H7 (cell line): ENCODE results near the gene SCEL. TPM values are rescaled to one million over a fixed set of nuclear protein-coding genes. Genes with fewer than 3 reads are reported as not detected.

Experiments used
- DNase-seq: peaks from one replicate; pipeline ENCODE4 v3.0.0; 2012
- H3K27me3 ChIP-seq: 2 replicates; pipeline ENCODE4 v1.6.0; 2011; ENCODE audit warnings: mild to moderate bottlenecking, low read length; ENCODE audit not compliant: control insufficient read depth, insufficient read depth
- H3K36me3 ChIP-seq: replicated peaks from 2 replicates; pipeline ENCODE4 v1.5.1; 2011; ENCODE audit warnings: low read length; ENCODE audit not compliant: control insufficient read depth, insufficient read depth
- H3K4me3 ChIP-seq: 2 replicates; pipeline ENCODE4 v1.5.1; 2011; ENCODE audit warnings: low read depth, mild to moderate bottlenecking, control low read depth, low read length, moderate library complexity; ENCODE audit not compliant: insufficient read depth
- total RNA-seq: library from RNA; depleted of rRNA; stranded (reverse); fragments of >200 nt; shearing (Covaris generic); gene quantifications from 2 replicates; pipeline ENCODE4 v1.2.3, GENCODE V29; 2014

Gene SCEL
- total RNA-seq, 1 experiment from 2014 or later: not detected

- no peaks in the 10 kb centered on the region for H3K36me3 ChIP-seq
- no peaks in the 10 kb centered on the region for H3K27me3 ChIP-seq
- no peak for DNase-seq
- H3K4me3 ChIP-seq: no peak overlapping the region
Measured at GRCh38 chr13:77532983-77533382, 2.5 kb upstream of the SCEL start.

DNA sequence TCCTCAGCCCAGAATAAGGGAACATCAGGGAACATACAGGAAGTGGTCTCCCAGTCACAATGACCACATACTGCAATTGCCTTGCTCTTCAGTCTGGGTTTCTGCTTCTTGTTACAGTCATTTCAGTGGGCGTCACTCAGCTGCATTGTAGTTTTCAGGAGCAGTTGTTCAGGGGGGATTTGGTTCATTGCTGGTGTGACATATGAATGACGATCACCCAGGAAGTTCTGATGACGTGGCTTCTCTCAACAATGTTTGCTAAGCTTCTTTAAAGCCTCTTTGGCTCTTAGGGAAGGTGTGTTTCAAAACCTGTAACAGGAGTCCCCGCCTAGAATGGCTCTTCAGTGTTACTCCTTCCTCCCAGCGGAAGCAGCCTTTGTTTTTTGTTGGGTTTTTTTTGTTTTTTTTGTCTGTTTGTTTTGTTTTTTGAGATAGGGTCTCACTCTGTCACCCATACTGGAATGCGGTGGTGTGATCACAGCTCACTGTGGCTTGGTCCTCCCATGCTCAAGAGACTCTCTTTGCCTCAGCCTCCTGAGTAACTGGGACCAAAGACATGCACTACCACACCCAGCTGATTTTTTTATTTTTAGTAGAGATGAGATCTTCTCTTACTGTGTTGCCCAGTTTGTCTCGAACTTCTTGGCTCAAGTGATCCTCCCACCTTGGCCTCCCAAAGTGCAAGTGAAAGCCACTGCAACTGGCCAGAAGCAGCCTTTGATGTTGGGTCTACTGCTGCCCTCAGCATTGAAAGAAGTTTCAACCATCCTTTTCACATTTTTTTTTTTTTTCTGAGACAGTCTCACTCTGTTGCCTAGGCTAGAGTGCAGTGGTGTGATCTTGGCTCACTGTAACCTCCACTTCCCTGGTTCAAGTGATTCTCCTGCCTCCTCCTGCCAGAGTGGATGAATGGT is 1.4 kb upstream of the SCEL start:
- no peak overlapping the region for H3K4me3 ChIP-seq
- no peaks in the 10 kb centered on the region for H3K36me3 ChIP-seq
- no peak for DNase-seq
- no peaks in the 10 kb centered on the region for H3K27me3 ChIP-seq

DNA sequence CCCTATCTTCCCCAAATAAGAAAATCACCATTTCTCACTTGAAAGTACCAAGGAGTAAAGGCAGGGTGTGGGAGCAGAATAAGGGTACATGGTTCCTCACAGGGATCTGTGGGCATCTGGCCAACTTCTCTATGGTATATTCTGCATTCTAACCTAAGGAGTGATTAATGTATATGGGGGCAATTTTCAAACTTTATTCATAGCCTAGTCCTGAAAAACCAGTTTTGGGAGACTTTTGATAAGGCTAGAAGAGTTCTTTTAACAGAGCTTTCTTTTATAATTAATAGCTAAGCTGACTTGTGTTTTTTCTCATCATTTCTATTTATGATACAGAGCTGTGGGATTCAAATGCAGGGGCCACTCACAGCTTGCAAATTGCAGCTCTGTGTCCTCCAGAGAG is 852 bp downstream of the SCEL start:
- no peak for DNase-seq
- Histone ChIP-seq H3K27me3 (no peaks in the 10 kb centered on the region), H3K4me3 (no peak overlapping the region), H3K36me3 (no peaks in the 10 kb centered on the region)

DNA sequence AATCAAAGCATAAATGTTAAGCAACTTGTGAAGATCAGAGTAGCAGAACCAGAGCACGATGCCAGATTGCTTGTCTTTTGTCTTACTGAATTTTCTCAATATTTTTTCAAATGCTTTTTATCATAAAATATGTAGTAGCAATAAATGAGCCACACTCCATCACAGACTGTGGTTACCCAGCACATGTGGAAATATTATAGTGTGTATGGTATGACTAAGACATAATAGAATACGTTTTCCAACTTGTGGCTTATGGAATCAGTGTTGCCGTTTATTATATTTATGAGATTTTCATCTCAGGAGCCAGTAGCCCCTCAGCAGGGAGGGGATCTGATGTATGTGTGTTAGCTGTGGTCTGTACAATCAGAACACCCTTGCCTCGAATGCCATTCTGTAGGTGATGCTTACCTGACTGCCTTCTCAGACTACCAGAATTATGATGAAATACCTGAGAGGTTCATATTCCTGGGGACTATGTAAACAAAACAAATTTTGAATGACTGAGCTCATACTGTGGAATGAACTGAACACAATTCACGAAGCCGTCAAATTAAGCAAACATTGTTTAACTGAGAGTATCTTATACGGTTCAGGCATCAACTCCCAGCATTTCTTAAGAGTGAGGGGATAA is 1.9 kb downstream of the SCEL start:
- Histone ChIP-seq H3K27me3 (no peaks in the 10 kb centered on the region), H3K36me3 (no peaks in the 10 kb centered on the region), H3K4me3 (no peak overlapping the region)
- no peak for DNase-seq

DNA sequence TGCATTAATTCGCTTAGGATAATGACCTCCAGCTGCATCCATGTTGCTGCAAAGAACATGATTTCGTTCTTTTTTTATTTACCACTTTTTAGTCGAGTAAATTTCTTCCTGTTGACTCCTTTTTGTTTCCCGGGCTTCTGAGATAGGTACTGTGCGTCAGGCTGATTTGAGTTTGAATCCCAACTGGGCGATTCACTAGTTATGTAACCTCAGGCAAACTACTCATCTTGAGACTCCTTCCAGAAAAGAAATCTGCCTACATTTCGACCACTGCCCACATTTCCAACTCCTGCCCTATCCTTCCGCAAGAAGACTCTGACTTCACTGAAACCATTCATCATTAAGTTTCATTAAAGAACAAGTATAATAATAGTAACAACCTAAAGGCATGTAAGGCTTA is 8.2 kb downstream of the SCEL start:
- H3K4me3 ChIP-seq: no peak overlapping the region
- H3K36me3 ChIP-seq: no peaks in the 10 kb centered on the region
- no peak for DNase-seq
- H3K27me3 ChIP-seq: no peaks in the 10 kb centered on the region

GRCh38 chr13:77544355-77544754 is 8.8 kb downstream of the SCEL start:
- Histone ChIP-seq H3K36me3 (no peaks in the 10 kb centered on the region), H3K4me3 (no peak overlapping the region), H3K27me3 (no peaks in the 10 kb centered on the region)
- DNase-seq: peak; percentile 10

- Histone ChIP-seq H3K36me3 (no peaks in the 10 kb centered on the region), H3K27me3 (no peaks in the 10 kb centered on the region), H3K4me3 (no peak overlapping the region)
- DNase-seq: no peak
Measured at GRCh38 chr13:77544758-77545338, 9.3 kb downstream of the SCEL start.

DNA sequence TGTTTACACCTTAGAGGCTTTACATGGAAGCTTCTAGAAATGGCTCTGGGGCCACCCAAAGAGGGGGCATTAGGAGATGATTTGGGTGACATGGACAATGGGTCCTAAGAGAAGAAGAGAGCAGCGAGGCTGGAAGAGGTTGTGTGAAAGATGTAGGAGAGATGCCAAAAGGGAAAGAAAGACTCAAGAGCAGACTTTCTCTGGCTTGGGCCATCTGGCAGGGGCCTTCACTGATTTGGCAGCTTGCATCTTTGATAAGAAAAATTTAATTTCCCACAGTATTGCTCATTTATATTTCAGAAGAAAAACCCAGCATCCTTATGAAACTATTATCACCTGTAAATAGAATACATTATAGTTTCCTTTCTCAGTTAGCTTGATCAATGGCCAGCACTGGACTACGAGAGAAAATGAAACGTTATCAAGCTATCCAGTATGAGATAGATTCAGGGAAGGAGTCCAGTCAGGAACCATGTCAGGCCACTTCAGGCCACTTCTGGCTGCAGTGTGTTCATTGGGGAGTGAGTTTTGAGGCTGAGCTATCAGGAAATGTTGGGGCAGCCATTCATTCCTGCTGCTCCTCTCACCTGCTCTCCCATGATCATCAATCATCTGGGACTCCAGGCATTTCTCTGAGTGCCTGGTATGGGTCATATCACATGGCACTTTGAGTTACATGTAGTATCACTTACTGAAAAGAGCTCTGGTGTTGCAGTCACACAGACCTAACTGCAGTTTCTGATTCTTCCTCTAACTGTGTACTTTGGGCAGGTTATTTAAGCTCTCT is 10.3 kb downstream of the SCEL start:
- DNase-seq: no peak
- Histone ChIP-seq H3K4me3 (no peak overlapping the region), H3K27me3 (no peaks in the 10 kb centered on the region), H3K36me3 (no peaks in the 10 kb centered on the region)

- Histone ChIP-seq H3K36me3 (no peaks in the 10 kb centered on the region), H3K27me3 (no peaks in the 10 kb centered on the region), H3K4me3 (no peak overlapping the region)
- no peak for DNase-seq
Measured at GRCh38 chr13:77548095-77548494, 12.6 kb downstream of the SCEL start.

DNA sequence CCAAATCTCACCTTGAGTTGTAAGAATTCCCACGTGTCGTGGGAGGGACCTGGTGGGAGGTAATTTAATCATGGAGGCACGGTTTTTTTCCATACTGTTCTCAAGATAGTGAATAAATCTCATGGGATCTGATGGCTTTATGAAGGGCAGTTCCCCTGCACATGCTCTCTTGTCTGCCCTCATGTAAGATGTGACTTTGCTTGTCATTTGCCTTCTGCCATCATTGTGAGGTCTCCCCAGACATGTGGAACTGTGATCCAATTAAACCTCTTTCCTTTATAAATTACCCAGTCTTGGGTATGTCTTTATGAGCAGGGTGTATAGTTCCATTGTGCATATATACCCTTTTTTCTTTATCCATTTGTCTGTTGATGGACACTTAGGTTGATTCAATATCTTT is 13.1 kb downstream of the SCEL start:
- DNase-seq: no peak
- Histone ChIP-seq H3K4me3 (no peak overlapping the region), H3K27me3 (no peaks in the 10 kb centered on the region), H3K36me3 (no peaks in the 10 kb centered on the region)

GRCh38 chr13:77554069-77554468 is 18.6 kb downstream of the SCEL start:
- H3K27me3 ChIP-seq: no peaks in the 10 kb centered on the region
- H3K36me3 ChIP-seq: no peaks in the 10 kb centered on the region
- DNase-seq: no peak
- H3K4me3 ChIP-seq: no peak overlapping the region

DNA sequence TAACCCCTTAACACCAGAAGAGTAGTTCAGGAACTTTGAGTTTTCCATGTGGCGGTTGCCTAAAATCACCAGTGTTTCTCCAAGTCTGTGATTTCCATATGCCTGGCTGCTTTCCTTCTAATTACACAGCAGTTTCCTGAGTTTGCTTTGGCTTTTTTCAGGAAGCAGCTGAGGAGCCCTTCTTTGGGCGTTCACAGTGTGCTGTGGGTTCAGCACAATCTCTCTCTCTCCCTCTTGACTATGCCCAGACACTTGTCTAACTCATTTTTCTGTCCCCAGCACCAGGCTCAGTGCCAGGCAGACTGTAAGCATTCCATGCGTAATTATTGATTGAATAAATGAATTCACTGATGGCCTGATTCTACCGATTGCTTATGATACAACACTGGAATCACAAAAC is 19.7 kb downstream of the SCEL start:
- Histone ChIP-seq H3K4me3 (no peak overlapping the region), H3K27me3 (no peaks in the 10 kb centered on the region), H3K36me3 (no peaks in the 10 kb centered on the region)
- no peak for DNase-seq

- DNase-seq: no peak
- H3K4me3 ChIP-seq: no peak overlapping the region
Measured at GRCh38 chr13:77558016-77558415, 22.5 kb downstream of the SCEL start.

DNA sequence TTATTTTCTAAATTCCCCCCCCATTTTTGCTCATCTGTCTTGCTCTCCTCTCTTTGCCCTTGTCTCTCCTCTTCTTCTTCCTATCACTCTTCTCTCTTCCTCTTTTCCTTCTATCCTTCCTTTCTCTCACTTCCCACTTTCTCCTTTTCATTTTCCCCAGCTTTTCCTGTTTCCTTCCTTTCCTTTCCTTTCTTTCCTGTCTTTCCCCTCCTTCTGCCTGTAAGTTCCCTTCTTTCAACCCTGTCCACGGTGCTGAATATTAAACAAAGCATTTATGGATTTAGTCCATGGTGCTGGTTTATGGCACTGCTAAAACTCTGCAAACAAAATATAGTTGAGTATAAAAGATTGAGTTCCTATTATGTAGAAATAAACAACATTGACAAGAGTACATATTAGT is 27.6 kb downstream of the SCEL start:
- no peak overlapping the region for H3K4me3 ChIP-seq
- DNase-seq: no peak
- no peaks in the 10 kb centered on the region for H3K36me3 ChIP-seq
- H3K27me3 ChIP-seq: no peaks in the 10 kb centered on the region

More at GRCh38 chr13:77558016-77558415, 22.5 kb downstream of the SCEL start:
- Histone ChIP-seq H3K36me3 (no peaks in the 10 kb centered on the region), H3K27me3 (no peaks in the 10 kb centered on the region)
